Measurements from ENCODE around the gene KRTAP20-2.

DNA sequence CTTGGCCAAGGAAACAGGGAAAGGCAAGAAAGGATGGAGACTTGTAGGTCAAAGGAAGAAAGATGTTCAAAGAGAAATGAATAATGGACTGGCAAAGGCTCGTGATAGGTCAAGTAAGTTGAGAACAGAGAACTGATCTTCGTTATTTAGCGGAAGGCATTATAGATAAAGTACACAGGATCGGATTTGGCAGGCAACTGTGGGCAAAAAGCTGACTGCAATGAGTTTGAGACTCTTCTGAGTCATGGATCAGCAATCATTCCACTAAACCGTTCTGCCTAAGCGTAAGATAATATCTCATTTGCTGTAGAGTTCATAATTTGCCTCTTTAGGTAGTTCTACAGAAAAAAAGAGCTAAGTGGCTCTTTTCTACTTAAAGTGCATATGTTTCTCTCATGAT is 49.5 kb downstream of the KRTAP20-2 start:
- TF ChIP-seq, protein P1, sequence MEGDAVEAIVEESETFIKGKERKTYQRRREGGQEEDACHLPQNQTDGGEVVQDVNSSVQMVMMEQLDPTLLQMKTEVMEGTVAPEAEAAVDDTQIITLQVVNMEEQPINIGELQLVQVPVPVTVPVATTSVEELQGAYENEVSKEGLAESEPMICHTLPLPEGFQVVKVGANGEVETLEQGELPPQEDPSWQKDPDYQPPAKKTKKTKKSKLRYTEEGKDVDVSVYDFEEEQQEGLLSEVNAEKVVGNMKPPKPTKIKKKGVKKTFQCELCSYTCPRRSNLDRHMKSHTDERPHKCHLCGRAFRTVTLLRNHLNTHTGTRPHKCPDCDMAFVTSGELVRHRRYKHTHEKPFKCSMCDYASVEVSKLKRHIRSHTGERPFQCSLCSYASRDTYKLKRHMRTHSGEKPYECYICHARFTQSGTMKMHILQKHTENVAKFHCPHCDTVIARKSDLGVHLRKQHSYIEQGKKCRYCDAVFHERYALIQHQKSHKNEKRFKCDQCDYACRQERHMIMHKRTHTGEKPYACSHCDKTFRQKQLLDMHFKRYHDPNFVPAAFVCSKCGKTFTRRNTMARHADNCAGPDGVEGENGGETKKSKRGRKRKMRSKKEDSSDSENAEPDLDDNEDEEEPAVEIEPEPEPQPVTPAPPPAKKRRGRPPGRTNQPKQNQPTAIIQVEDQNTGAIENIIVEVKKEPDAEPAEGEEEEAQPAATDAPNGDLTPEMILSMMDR (IDR thresholded peaks at IDR 0.05) = no peak
- TF ChIP-seq POLR2A (IDR thresholded peaks at IDR 0.05) (no peak), EP300 (IDR thresholded peaks at IDR 0.05) (no peak)
